Measurements from ENCODE around the gene TMEM212.

The TMEM212 gene

GRCh38 chr3:171842864-171843518, at the start of gene TMEM212:
Gene TMEM212, plus strand, starts transcription at chr3:171843349. Its CDS starts 35 bp downstream, at chr3:171843384.
- H3K27ac ChIP-seq: no peak within 1 kb of the TSS
- TF ChIP-seq ZFX (IDR thresholded peaks at IDR 0.05): no peak
- TF ChIP-seq CTCF (conservative IDR thresholded peaks at IDR 0.05): no peak

GRCh38 chr3:171796625-171797264, 46.4 kb upstream of the TMEM212 start:
- H3K27ac ChIP-seq: no peak overlapping the region
- TF ChIP-seq ZFX (IDR thresholded peaks at IDR 0.05) (no peak), CTCF (conservative IDR thresholded peaks at IDR 0.05) (no peak)

GRCh38 chr3:171797265-171797679, 45.9 kb upstream of the TMEM212 start:
- TF ChIP-seq ZFX (IDR thresholded peaks at IDR 0.05) (no peak), CTCF (conservative IDR thresholded peaks at IDR 0.05) (no peak)
- no peak overlapping the region for H3K27ac ChIP-seq

GRCh38 chr3:171797873-171798272, 45.3 kb upstream of the TMEM212 start:
- H3K27ac ChIP-seq: no peak overlapping the region
- TF ChIP-seq ZFX (IDR thresholded peaks at IDR 0.05) (no peak), CTCF (conservative IDR thresholded peaks at IDR 0.05) (no peak)

GRCh38 chr3:171799501-171799900, 43.6 kb upstream of the TMEM212 start:
- TF ChIP-seq CTCF (conservative IDR thresholded peaks at IDR 0.05): no peak
- no peak for TF ChIP-seq ZFX (IDR thresholded peaks at IDR 0.05)
- no peak overlapping the region for H3K27ac ChIP-seq

- TF ChIP-seq ZFX (IDR thresholded peaks at IDR 0.05) (no peak), CTCF (conservative IDR thresholded peaks at IDR 0.05) (no peak)
- no peak overlapping the region for H3K27ac ChIP-seq
These were observed 41.2 kb upstream of the TMEM212 start for GRCh38 chr3:171801738-171802589.

- no peak for TF ChIP-seq ZFX (IDR thresholded peaks at IDR 0.05)
- no peak for TF ChIP-seq CTCF (conservative IDR thresholded peaks at IDR 0.05)
- H3K27ac ChIP-seq: no peak overlapping the region
These were observed 40.6 kb upstream of the TMEM212 start for GRCh38 chr3:171802590-171802956.

All from C4-2B (cell line).